Spleen (tissue), 11 donors: ENCODE data around the gene HMGB4. TPM values are rescaled to one million over a fixed set of nuclear protein-coding genes. Genes with fewer than 3 reads are reported as not detected.

Experiments
- DNase-seq: peaks from one replicate; pipeline ENCODE4 v3.0.0-alpha.2; 2020
- H3K27ac ChIP-seq, 8 donors: fragments of 200-600 bp; sonication (generic) in 7 of 8; 1 replicate in 4 of 8; 2 replicates in 4 of 8; pipeline versions ENCODE4 v1.5.0 to v1.8.0; 2016 to 2021; ENCODE audit warnings: inconsistent platforms in 4 of 8, mild to moderate bottlenecking in 4 of 8, moderate library complexity in 1 of 8
- H3K27me3 ChIP-seq, 7 donors: fragments of 200-600 bp; sonication (generic) in 6 of 7; replicated peaks in 1 of 7; 1 replicate in 4 of 7; 2 replicates in 3 of 7; pipeline versions ENCODE4 v1.5.0 to v1.8.0; 2016 to 2021; ENCODE audit warnings: inconsistent platforms in 3 of 7, mild to moderate bottlenecking in 1 of 7
- H3K36me3 ChIP-seq, 6 donors: fragments of 200-600 bp; sonication (generic) in 5 of 6; 1 replicate in 4 of 6; 2 replicates in 2 of 6; pipeline versions ENCODE4 v1.5.0 to v1.8.0; 2016 to 2021; ENCODE audit warnings: inconsistent platforms in 2 of 6
- H3K4me1 ChIP-seq, 6 donors: fragments of 200-600 bp; sonication (generic) in 5 of 6; 1 replicate in 3 of 6; 2 replicates in 3 of 6; pipeline versions ENCODE4 v1.5.0 to v1.8.0; 2016 to 2021; ENCODE audit warnings: inconsistent platforms in 3 of 6
- H3K4me3 ChIP-seq, 8 donors: fragments of 200-600 bp; sonication (generic) in 7 of 8; 1 replicate in 4 of 8; 2 replicates in 4 of 8; pipeline versions ENCODE4 v1.5.0 to v1.8.0; 2016 to 2021; ENCODE audit warnings: inconsistent platforms in 4 of 8, mild to moderate bottlenecking in 4 of 8, moderate library complexity in 2 of 8
- H3K9me3 ChIP-seq, 8 donors: fragments of 200-600 bp; sonication (generic) in 7 of 8; 1 replicate in 4 of 8; 2 replicates in 4 of 8; pipeline versions ENCODE4 v1.5.0 to v1.8.0; 2016 to 2021; ENCODE audit warnings: inconsistent platforms in 4 of 8
- CTCF ChIP-seq, 11 experiments: fragments of 200-600 bp in 7 of 11; fragments of 450-650 bp in 4 of 11; sonication (generic) in 4 of 11; IDR thresholded peaks in 8 of 11; conservative IDR thresholded peaks in 3 of 11; 1 replicate in 7 of 11; 2 replicates in 4 of 11; pipeline versions ENCODE4 v1.4.0 to v1.8.0; 2016 to 2021; ENCODE audit warnings: antibody characterized with exemption in 11 of 11, inconsistent platforms in 4 of 11, mild to moderate bottlenecking in 1 of 11
- POLR2A ChIP-seq, 3 donors: fragments of 450-650 bp; IDR thresholded peaks; one replicate each; pipeline ENCODE4 v1.5.1; 2017; ENCODE audit warnings: antibody characterized with exemption in 3 of 3, mild to moderate bottlenecking in 1 of 3
- POLR2AphosphoS5 ChIP-seq, 3 donors: sonication (generic); formaldehyde crosslinking; IDR thresholded peaks; one replicate each; pipeline ENCODE4 v1.5.1; 2017; ENCODE audit warnings: antibody characterized with exemption in 3 of 3
- WGBS, 5 donors: extraction: QIAGEN DNeasy Blood & Tissue Kit in 3 of 5; methylation state at CpG; one replicate each; pipeline versions ENCODE4 v1.1.5 to v1.1.7; 2013 to 2018; 5-methylcytosine and 5-hydroxymethylcytosine counted together
- intact Hi-C: fragments of 100-400 bp; cut with DNase I; formaldehyde crosslinking; loops from one replicate; pipeline ENCODE4 v1.15.0; 2023; ENCODE audit warnings: low total_unique reads
- polyA plus RNA-seq, 3 donors: library from polyadenylated mRNA; stranded (reverse); fragments of 200-250 nt; gene quantifications; one replicate each; pipeline ENCODE4 v1.2.1, GENCODE V29; 2013
- total RNA-seq, 7 donors: library from RNA; depleted of rRNA in 3 of 7; stranded (reverse); fragments of >200 nt in 3 of 7; fragmentation: NEBNext Ultra II Directional in 4 of 7; extraction: Animal tissue kit (Norgen Biotek cat#: 25700) in 4 of 7; gene quantifications; one replicate each; pipeline versions ENCODE4 v1.1.0 to v1.2.1, GENCODE V29; 2016 to 2021
- donor health status: healthy with polysubstance abuse.
- donor health status: DM: no; HTN: no; CAD: no; lungs with moderate emphysema.
- donor health status: DM: no; HTN: no; CAD: no.
- donor health status: Bipolar disorder and iron deficiency.
- donor health status: healthy.
- donor health status: DM: no; HTN: no; CAD: no.
- donor health status: DM: yes; HTN: yes; CAD: no.

HMGB4 gene
- total and polyA plus RNA-seq, 10 donors, result not detected

GRCh38 chr1:33898881-33899280, 35.0 kb downstream of the HMGB4 start:
- no peaks in the 10 kb centered on the region for H3K36me3 ChIP-seq
- intact Hi-C loops, result loop anchor here (5.0 kb wide), 1 partner anchor 263 kb away; no protein-coding TSS in a partner anchor
- DNase-seq, result peak; percentile 84
- H3K27ac ChIP-seq, result peak overlapping the region; percentile 14 to 73 (median 52)
- no peaks in the 10 kb centered on the region for H3K9me3 ChIP-seq
- H3K4me1 ChIP-seq, result peaks cover 0 to 21% (median 4%) of the 10 kb centered on the region in 6 donors
- 44 to 54% (median 48%) methylated on average over 9 of the region's 9 CpGs for WGBS, 5 donors
- no peak for TF ChIP-seq CTCF (IDR thresholded peaks at IDR 0.05 in 8 of 11, conservative IDR thresholded peaks at IDR 0.05 in 3 of 11)
- TF ChIP-seq POLR2AphosphoS5 (IDR thresholded peaks at IDR 0.05), result peak; percentile 14 to 79 (median 66)
- H3K27me3 ChIP-seq, result peaks cover 0 to 5% (median 0%) of the 10 kb centered on the region in 7 donors
- no peak overlapping the region for H3K4me3 ChIP-seq

DNA sequence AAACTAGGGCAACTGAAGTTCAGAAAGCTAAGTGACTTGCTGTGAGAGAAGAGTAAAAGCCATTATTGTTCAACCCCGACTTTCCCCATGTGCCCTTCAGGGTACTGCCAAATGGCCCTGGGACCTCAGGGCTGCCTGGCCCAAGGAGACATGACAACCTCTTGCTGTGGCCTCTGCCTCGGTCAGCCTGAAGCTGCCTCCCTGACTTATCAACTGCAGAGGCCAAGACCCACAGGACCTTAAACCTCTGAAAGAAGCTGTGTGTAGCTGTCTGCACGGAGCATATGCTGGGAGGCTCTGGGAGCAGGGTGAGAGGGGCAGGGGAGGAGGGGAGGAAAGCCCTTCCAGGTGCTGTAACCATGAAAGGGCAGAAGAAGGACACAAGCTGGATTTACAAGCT, 35.9 kb downstream of the HMGB4 start:
- no peak for TF ChIP-seq POLR2AphosphoS5 (IDR thresholded peaks at IDR 0.05)
- WGBS, 5 donors, result 67 to 89% (median 72%) methylated on average over 3 of the region's 3 CpGs
- DNase-seq, result no peak
- Histone ChIP-seq H3K27me3 (peaks cover 0 to 5% (median 0%) of the 10 kb centered on the region in 7 donors), H3K36me3 (no peaks in the 10 kb centered on the region), H3K4me1 (peaks cover 0 to 21% (median 4%) of the 10 kb centered on the region in 6 donors), H3K4me3 (no peak overlapping the region), H3K27ac (peak overlapping the region in 7 of 8 donors; percentile 14 to 73 (median 54)), H3K9me3 (no peaks in the 10 kb centered on the region)
- intact Hi-C loops, result loop anchor here (5.0 kb wide), 1 partner anchor 263 kb away; no protein-coding TSS in a partner anchor

GRCh38 chr1:33902486-33903209, 38.8 kb downstream of the HMGB4 start:
- no peaks in the 10 kb centered on the region for H3K36me3 ChIP-seq
- TF ChIP-seq POLR2AphosphoS5 (IDR thresholded peaks at IDR 0.05) (no peak), CTCF (IDR thresholded peaks at IDR 0.05 in 8 of 11, conservative IDR thresholded peaks at IDR 0.05 in 3 of 11) (no peak), POLR2A (IDR thresholded peaks at IDR 0.05) (no peak)
- intact Hi-C loops, result no loop called here
- no peak for DNase-seq
- H3K4me3 ChIP-seq, result no peak overlapping the region
- peaks cover 0 to 5% (median 0%) of the 10 kb centered on the region in 7 donors for H3K27me3 ChIP-seq
- H3K9me3 ChIP-seq, result no peaks in the 10 kb centered on the region
- H3K27ac ChIP-seq, result no peak overlapping the region
- H3K4me1 ChIP-seq, result peaks cover 0 to 19% (median 4%) of the 10 kb centered on the region in 6 donors
- 52 to 62% (median 54%) methylated on average over 5 to 6 of the region's 6 CpGs for WGBS, 5 donors

DNA sequence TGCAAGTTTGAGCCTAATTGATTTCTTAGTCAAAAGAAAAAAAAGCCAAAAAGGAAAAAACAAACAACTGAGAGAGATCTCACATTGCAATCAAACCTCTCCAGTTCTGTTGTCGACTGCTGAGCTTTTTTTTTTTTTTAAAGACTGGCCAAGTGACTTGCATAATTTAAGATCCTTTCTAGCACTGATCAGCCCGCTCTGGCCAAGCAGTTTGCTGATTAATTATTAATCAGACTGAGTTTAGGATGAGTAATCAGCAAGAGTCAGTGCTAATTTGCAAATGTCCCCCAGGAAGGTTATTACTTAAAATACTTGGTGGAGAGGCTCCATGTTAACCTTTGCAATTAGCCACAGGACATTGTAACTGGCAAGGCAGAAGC, 39.3 kb downstream of the HMGB4 start:
- Histone ChIP-seq H3K27ac (no peak overlapping the region), H3K4me1 (peaks cover 0 to 13% (median 4%) of the 10 kb centered on the region in 6 donors), H3K9me3 (no peaks in the 10 kb centered on the region), H3K36me3 (no peaks in the 10 kb centered on the region), H3K27me3 (peaks cover 0 to 5% (median 0%) of the 10 kb centered on the region in 7 donors), H3K4me3 (no peak overlapping the region)
- WGBS, 5 donors, result 26 to 38% (median 27%) methylated on average over 2 of the region's 2 CpGs
- no peak for DNase-seq
- intact Hi-C loops, result no loop called here
- no peak for TF ChIP-seq POLR2AphosphoS5 (IDR thresholded peaks at IDR 0.05)
- TF ChIP-seq CTCF (IDR thresholded peaks at IDR 0.05 in 8 of 11, conservative IDR thresholded peaks at IDR 0.05 in 3 of 11), result no peak
- no peak for TF ChIP-seq POLR2A (IDR thresholded peaks at IDR 0.05)
